Activated CD8-positive, alpha-beta memory T cell treated with anti-CD3 and anti-CD28 coated beads, Interleukin-2, amount 50 U/mL, for 4 hours (primary cell): ENCODE measurements around the gene RTN4.

Experiments
- DNase-seq: peaks from one replicate; pipeline ENCODE4 v3.0.0-alpha.2; 2020

RTN4 gene

DNA sequence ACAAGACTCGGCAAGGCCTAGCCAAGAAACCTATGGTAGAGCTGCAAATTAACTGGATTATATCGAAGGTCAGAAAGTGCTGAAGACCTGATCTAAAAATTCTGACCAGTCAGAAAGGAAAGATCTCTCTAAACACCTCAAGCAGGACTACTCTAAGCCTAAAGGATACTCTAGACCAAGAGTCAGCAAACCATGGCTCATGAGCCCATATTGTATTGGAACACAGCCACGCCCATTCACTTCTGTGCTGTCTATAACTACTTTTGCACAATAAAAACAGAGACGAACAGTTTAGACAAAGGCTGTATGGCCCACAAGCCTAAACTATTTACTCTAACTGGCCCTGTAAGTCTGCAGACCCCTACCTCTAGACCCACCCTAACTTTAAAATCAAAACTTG lies 18.7 kb downstream of the RTN4 start:
- DNase-seq = no peak

DNA sequence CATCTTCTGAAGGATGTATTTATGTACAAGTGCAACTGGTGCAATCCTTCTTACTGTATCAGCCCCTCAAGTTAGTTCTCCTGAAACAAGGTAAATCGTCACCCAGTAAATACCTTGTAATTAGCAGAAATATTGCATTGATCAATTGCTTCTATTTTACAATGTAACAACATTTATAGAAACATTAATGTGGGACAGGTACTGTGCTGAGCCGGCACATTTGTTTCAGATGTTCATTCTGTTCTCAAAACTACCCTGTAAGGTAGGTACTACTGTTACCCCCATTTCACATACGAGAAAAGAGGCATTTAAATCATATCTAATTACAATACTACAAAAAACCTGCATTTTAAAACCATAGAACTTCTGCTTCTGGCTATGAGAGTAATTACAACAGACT lies 19.5 kb downstream of the RTN4 start:
- DNase-seq = no peak

DNA sequence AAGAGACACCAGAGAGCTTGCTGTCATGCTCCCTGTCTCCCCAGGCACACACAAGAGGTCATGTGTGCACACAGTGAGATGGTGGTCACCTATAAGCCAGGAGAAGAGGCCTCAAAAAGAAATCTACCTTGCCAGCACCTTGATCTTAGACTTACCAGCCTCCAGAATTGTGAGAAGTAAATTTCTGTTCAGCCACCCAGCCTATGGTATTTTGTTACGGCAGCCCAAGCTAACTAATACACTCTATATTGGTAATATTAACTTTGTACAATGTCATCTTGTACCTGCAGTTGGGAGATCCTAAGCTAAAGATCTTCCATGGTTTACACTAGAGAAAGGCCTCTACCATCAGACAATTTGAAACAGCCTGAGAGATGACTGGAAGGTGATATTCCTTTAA lies 21.2 kb downstream of the RTN4 start:
- DNase-seq = no peak

DNA sequence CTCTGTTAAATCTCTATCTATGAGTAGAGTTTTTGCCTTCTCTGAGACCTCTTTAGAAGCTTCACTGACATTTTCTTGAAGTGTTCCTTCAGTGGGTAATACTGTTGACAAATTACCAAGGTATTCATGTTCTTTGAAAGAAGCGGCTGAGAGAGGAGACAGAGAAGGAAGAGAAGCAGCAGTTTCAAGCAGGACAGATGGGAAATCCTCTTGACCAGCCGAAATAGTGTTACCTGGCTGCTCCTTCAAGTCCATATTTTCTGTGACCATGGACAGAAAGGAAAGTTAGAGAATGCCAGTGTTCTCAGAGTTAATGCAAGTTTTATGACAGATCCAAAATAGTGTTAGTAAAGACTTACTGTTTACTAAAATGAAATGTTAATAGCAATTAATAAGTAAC lies 23.0 kb downstream of the RTN4 start:
- no peak for DNase-seq

DNA sequence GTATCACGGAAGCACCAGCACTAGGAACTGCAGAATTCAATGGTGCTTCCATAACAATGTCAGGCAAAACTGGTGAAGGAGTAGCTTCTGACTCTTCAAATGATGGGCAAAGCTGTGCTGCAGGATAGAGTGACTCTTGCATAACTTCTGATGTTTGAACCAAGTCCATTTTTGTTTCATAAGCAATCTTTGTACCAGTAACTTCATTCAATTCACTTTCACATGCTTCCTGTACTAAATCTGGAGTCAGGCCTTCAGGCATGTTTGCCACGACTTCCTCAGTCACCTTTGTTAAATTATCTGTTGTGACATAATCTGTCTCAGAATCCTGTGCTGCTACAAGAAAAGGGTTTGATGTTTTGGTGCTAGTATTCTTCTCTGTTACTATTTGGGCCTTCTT lies 24.0 kb downstream of the RTN4 start:
- no peak for DNase-seq

DNA sequence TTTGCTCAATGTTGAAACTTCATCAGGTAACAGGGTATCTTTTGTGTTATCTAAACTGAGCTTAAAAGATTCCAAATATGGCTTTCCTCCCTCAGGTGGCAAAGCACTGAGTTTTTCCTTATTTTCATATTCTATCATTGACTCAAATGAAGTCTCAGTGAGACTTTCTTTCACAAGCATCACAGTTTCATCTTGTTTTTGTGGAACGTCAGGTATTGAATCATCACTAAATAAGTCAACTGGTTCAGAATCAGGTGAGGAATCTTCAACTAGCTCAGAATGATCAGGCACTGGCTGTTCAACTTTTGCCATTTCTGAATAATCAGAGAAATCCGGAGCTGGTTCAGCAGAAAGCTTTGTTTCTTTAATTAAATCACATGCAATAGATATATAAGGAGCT lies 24.6 kb downstream of the RTN4 start:
- DNase-seq = no peak

DNA sequence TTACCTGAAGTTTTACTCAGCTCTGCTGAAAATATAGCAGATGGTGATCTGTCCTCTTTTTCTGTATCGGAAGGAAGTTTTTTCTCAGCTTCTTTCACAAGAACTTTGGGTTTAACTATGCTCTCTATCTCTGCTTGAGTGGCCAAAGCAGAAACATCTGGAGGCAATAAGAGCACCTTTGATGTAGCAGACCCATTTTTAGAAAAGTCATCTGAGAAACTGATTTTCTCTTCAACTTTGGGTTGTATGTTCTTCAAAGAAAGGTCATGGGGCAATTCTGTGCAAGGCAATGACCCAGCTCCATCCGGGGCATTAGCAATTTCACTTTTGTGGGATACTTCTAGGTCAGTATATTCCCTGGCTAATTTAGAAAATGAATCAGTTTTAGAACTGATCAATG lies 25.2 kb downstream of the RTN4 start:
- DNase-seq = no peak

DNA sequence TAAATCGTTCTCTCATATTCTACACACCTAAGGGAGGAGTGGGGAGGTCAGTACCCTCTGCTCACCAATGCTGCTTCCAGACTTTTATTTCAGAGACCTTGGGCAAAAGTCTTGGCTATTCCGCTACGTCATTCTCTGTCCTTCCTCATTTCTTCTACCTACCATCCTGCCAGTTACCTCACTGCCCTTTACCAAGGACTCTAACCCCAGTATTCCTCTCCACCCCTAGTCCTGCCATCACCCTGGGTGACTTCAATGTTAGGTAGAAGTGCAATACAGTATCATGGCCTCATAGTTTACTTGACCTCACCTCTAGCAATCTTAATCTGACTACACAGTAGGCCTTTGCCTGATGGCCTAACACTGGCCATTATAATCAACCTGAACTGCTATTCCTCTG lies 27.8 kb downstream of the RTN4 start:
- DNase-seq = no peak

DNA sequence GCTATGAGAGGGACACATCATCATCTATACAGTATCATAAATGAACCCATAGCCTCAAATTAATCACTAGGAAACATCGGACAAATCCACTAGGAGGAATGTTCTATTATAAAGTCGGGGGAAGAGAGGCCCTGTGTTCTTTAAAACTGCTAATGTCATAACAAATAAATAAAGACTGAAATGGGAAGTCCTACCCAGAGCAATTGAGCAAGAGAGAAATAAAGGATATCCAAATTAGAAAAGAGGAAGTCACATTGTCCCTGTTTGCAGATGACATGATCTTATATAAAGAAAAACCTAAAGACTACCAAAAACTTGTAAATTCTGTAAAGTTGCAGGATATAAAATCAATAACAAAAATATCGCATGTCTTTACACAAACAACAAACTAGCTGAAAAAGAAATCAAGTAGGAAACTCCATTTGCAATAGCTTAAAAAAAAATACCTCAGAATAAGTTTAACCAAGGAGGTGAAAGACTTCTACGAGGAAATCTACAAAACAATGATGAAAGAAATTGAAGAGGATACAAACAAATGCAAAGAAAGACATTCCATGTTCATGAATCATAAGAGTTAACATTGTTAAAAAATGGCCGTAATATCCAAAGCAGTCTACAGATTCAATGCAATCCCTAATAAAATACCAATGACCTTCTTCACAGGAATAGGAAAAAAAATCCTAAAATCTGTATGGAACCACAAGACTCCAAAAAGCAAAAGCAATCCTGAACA lies 30.6 kb downstream of the RTN4 start:
- DNase-seq = no peak

DNA sequence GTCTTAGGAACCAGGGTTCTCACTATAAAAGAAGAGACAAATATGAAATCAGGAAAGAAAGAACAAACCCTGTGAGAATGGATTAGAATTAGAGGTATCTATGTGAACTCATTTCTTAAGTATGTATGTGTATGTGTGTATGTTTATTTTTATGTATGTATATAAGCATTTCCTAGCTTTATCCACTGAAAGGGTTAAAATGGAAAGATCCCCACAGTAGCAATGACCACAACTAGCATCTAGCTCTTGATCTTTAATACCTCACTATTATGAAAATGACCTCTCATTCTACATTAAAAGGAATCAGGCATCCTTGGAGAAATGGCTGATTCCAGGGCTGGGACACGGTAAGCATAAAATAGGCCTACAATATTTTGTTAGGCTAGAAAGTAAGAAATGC lies 31.6 kb downstream of the RTN4 start:
- no peak for DNase-seq

DNA sequence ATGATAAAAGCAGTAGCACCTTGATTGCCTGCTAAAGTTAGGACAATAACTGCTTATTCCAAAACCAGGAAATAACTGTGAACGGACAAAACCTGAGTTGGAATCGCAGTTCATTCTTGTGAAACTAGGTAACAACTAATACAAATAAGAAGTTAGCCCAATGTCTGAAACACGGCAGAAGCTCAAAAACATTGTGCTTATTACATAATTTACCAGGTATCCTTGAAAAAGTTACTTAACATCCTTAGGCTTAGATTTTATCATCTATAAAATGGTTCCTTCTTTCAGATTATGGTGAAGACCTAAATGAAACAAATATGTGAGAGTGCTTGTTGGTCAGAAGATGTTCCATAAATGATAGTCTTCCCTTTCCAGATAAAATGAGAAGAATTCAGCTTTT lies 32.4 kb downstream of the RTN4 start:
- DNase-seq = no peak

DNA sequence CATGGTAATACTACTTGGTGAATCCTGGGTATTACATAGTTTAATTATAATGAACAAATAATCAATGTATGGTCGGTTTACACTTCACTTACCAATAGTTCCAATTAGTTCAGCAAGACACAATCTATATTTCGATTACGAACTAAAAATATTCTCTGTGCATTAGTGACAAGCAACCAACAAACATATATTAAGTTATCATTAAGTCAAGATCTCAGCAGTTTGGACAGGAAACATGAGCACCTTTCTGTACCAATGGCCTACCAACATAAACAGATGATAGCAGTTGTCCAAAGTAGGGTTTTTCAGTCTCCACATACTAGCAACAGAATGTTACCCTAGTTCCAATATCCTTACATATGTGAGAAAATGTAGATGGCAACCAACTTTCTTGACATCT lies 32.8 kb downstream of the RTN4 start:
- DNase-seq = no peak

DNA sequence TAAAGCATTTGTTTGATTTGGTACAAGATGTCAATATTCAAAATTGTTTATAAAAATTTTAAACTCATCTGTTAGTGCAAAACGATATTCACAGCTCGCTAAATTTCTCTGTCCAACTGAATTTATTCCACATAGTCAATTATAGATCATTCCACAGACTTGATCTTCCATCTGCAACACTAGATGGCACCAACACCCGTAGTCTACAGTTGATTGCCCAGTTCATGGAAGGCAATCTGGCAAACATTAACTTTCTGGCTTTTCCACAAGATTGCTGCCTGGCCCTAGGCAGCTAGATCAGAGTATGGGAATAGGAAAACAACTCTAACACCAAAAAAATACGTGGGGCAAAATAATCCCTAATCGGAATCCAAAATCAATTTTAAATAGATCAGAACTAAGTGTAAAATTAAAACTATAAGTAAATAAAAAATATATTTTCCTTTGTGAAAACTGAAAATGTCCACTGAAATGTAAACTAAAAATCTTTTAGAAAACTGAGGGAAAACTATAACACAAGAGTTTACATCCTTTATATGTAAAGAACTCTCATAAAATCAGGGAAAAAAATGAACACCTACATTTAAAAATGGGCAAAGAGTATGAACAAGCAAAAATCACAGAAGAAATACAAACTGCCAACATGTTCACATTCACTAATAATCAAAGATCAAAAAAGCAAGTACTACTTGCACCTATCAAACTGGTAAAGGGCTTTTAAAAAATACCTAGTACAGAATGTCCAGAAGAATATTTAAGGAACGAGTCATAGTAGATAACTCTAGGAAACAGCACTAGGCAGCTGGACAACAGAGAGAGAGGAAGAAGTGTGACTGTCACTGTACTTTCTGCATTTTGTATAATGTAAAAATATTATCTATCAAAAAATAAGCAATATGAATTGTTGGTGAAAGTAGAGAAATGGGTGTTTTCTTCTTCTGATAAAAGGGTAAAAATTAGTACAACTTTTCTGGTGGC lies 35.0 kb downstream of the RTN4 start:
- peak; percentile 37 for DNase-seq

DNA sequence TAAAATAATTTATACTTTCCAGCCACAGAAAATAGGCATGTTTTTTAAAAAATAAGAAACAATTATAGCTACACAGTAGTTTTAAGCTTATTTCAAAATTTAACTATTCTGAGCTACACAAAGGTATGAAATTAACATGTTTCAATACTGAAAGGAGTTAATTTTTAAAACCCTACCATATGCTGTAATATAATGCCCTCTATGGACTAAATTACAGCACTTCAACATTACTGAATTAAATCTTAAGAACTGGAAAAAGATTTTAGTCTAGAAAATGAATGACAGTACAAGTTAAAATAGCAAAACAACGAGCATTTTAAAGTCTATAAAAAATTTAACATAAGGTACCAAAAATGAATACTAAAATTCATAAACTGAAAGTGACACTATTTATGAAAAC lies 36.3 kb downstream of the RTN4 start:
- DNase-seq = no peak

DNA sequence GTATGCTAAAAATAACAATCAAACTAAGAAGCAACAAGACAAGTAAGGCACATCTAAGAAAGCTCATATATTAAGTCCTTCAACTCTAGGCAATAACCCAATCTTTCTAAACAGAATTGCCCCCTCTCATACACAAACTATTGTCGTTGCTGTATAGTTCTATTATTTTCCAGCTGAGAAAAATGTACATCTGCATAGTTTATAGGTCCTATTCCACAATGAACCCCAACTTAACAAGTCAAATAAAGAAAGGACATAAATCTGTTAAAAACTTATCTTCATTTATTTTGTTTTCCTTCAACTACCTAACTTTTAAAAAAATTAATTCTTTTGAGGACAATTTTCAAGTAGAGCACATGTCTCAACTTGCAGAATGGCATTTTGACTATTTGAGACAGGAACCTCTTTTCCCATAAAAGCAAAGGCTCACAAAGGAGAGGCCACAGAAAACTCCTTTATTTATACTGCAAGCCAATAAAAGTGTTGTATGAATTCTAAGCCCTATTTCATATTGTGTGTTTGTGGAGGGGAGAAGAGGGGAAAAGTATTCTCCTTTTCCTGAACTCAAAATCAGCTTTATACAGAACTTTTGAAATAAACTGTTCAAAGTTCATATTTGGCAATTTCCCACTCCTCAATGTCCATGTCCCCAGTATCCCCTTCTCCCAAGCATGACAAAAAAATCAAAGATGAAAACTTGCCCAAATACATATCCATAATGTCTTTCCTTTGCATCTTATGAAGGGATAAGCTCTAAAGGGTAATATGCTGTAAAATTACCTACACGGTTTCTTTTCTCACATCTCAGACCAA lies 37.4 kb downstream of the RTN4 start:
- no peak for DNase-seq

DNA sequence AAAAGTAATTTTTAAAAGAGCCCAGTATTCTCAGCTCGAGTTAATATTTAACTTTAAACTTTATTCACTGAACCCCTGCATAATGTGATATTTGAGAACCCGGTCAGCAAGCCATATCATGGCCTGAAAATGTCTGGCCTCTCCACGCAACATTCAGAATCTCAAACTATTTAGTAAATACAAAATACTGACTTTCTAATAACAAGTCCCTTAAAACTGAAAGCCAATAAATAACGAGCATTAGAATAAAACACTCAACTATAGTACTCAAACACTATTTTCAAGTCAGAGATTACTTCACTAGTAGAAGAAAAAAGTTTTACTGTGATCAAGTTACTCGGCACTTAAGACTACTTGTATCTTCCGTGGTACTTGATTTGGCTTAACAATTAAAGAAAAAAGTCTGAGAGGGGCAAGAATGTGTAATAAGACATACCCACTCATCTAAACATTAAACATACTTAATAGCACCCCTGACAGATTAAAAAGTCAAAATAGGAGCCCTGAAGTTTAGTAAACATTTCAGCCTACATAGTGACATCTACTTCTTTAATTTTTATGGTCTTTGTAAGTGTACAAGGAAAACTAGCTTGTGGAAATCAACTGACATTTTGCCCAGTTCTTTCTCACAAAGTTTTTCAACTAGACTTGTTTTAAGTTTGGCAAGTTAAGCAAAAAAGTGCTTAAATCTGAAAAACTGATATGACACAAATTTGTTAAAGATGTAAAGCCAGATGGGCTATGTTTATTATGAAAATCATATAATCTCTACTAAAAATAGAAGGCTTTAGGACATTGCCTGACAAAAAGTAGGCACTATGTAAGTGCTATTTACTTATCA lies 38.2 kb downstream of the RTN4 start:
- DNase-seq = no peak

DNA sequence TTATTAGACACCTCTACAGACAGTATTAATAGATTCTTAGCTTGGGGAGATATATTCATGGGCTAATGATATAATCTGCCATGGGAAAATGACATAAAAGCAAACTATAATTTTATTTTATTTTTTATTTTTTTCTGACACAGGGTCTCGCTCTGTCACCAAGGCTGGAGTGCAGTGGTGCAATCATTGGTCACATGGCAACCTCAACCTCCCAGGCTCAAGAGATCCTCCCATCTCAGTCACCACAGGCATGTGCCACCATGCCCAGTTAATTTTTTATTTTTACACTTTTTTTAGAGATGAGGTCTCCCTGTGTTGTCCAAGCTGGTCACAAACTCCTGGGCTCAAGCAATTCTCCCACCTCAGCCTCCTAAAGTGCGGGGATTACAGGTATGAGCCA lies 39.3 kb downstream of the RTN4 start:
- DNase-seq = no peak

DNA sequence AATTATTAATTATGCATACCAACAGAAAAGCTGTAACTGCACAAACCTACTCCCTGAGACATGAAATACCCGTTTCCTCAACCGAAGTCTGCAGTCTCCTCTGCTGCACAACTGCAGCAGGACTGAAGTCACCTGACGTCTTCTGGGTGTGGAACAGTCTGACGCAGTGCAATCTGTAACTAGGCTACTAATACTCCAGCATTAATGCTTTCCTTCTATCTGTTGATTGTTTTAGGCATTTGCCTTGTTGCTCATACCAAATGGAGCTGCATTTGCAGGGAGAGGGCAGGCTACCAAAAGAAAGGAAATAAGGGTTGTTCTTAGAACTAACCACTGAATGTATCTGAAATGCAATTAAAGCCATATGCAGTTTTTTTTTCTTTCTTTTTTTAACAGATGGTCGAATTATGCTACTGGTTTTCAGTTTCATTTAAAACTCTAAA lies 40.1 kb downstream of the RTN4 start:
- DNase-seq = peak; percentile 28

DNA sequence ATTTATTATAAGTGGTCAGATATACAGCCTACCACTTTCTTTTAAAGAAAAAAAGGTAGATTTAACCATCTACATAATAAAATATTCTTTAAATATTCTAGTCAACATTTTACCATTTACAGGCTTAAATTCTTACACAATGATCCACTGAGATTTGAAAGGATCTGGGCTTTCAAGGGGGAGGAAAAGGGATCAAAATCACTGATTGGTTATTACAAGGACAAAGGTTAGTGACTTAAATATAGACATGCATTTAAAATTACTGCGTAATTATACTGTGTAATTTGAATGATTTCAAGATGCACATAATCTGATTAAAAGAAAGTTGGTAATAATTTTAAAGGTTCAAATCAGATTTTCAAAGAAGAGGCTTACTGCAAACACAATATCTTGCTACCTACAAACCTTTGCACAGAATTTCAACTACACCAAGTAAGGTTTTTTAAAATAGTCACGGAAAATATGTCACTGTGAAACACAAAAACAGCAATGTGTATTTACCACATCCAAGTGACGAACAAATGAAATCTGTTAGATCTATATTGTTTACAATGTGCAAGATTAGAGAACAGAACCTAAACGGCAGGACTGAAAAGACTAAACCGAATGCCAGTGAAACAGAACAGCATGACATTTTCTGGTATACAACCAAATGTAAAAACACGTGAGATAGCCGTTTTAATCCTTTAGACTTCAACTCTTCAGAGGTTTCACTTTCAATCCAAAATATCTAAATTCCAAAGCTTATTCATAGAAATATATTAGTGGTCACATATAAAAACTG lies 40.8 kb downstream of the RTN4 start:
- DNase-seq = no peak

DNA sequence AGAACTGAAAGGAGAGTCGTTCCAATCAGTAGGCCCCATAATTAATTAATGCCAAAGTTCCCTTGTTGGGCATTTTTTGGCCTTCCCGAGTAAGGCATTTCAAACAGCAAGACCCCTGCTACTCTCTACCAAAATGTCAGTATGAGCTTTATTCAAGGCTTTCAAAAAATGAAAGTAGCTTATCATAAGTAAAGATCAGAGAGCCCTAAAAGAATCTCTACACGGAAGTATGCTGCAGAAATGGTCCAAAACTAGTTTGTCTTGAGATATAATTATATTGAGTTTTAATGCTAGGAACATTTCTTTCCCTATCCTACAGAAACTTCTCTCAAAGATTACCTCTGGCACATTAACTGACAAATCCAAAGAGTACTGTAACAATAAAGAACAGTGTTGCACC lies 43.9 kb downstream of the RTN4 start:
- DNase-seq = no peak
